HG03565 (cell line): ENCODE results near the gene SUCLA2.
"Not testable (repeated sequence)": the region's sequence is repeated elsewhere in the genome, so short reads cannot be mapped to it uniquely, and the experiment has no call there.

ENCODE experiments used
- ATAC-seq: cut with Tn5 transposase; IDR thresholded peaks from one replicate; pipeline ENCODE4 v1.9.1; 2021; ENCODE audit warnings: mild to moderate bottlenecking, moderate library complexity; ENCODE audit not compliant: unreplicated experiment

Gene SUCLA2

DNA sequence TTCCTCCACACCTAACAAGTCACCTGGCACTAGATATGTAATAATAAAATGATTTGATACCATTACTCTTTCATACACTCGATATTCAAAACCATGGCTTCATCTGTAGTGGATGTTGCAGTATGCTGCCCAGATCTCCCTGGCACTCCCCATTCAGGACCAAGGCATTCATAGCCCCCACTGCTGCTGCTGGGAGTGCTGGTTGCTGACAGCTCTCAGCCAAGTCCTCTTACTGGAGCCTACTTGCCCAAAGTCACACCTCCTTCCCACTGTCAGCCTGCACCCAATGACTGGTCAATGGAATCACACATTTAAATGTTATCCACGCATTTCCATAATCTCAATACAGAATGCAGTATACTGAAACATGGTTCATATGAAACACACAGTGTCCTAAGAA, 3.7 kb downstream of the SUCLA2 start:
- no peak for ATAC-seq

DNA sequence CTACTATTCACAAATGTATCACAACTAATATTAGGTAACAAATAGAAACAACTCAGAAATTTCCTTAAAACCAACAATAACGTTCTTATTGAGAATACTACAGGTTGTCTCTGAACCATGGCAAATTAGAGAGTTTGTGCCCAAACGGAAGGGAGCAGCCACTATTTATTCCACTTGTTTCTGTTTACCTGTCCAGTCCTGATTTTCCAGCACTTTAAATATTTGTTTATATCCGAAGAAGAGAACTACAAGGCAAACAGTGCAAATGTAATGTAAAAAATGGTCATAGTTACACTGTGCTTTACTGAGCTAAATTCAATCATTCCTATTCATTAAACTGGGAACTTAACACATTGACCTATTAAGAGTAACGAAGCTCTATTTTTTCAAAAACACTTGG, 9.2 kb downstream of the SUCLA2 start:
- no peak for ATAC-seq

DNA sequence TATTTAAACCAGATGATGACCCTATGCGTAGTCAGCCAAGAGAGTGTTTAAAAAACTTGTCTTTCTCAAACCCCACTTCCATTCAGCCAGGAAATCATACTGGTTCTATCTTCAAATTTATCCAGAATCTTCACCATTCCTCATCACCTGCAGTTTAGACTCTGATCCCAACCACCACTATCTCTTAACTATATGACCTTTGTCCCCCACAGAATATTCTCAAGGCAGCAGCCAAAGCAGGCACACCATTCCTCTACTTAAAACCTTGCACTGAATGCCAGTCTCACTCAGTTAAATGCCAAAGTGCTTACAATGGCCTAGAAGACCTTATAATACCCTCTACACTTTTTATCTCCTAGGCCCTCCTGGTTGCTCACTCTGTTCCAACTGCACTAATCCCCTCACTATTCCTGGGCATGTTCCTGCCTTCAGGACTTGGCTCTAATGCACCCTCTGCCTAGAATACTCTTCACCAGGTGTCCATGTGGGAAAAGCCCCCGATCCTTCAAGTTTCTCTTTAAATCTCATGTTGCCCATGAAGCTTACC, 10.1 kb downstream of the SUCLA2 start:
- no peak for ATAC-seq

DNA sequence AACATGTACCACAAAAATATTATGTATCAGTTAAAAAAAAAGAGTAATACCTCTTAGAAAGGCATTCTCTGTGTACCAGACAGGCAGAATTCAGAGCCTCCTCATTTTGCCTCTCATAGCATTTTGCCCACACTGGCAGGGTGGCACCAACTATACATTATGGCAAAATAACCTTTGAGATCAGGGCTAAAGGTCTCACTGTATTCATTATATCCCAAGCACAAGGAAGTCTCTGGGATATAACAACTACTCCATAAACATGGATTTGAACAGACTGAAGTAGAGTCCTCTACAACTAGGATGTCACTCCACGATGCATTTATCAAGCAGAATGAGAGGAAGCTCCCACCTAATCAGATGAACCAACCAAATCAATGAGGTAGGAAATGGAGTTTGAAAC, 10.6 kb downstream of the SUCLA2 start:
- ATAC-seq: no peak

DNA sequence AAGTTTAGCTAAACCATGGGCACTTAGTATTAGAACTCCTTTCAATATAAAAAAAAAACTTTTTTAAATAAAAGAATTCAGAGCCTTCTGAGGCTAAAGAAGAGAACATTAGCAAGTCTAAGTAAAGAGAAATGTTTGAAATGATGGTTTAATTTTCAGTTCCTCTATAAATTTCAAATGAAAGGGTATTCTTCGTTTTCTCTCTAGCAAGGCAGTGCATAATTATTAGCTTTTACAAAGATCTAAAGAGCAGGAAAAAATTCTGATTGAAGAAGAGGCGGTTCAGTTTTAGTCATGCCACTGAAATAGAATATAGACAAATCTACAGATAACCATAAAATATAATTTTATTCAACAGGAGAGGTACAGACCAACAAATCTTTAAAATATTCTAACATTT, 18.0 kb downstream of the SUCLA2 start:
- no peak for ATAC-seq

DNA sequence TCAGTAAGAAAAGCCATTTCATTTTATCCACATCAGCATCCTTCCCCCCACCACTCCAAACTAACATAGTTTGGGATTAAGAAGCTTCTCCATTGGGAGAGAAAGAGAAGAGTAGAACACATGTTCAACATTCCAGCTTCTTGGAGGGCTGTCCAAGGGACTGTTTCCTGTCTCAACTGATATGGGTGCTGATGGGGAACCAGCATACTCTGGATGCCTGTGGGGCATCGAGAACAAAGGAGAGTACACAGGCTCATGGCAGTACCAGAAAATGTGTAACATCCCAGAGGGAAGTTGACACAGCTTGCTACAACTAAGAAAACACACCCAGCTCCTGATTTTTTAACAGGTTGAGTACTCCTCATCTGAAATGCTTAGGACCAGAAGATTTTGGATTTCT, 24.7 kb downstream of the SUCLA2 start:
- ATAC-seq: no peak

DNA sequence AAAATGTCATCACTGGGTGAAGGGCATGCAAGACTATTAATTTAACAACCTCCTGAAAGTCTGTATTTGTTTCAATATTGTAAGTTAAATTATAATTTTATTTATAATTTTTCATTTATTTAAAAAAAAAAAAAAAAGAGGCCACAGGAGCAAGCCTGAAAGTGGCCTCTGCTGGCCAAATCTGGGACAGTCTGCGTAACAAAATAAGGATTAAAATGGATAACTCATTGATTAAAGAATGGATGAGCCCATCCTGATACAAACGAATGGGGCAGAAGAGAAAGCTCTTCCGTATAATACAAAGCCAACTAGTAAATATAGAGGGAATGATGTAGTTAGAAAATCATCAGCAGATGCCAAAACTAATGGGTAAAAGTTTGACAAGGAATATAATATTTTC, 36.2 kb downstream of the SUCLA2 start:
- no peak for ATAC-seq

DNA sequence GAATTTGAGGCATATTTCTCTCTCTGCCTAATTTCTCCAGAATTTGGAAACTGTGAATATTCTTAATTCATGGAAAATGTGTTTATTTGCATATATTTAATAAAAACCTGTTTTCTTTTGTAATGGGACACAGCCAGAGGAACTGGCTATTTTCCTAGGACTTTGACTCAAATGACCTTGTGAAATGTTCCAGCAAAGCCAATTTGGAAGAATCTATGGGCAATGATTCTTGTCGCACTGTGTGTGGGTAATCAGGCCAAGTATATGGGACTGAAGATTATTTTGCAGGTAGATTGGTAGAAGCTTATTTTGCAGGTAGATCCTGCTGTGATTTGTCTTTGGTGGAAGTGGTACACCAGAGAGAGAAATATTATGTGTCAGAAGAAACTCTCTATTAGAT, 38.8 kb downstream of the SUCLA2 start:
- no peak for ATAC-seq

DNA sequence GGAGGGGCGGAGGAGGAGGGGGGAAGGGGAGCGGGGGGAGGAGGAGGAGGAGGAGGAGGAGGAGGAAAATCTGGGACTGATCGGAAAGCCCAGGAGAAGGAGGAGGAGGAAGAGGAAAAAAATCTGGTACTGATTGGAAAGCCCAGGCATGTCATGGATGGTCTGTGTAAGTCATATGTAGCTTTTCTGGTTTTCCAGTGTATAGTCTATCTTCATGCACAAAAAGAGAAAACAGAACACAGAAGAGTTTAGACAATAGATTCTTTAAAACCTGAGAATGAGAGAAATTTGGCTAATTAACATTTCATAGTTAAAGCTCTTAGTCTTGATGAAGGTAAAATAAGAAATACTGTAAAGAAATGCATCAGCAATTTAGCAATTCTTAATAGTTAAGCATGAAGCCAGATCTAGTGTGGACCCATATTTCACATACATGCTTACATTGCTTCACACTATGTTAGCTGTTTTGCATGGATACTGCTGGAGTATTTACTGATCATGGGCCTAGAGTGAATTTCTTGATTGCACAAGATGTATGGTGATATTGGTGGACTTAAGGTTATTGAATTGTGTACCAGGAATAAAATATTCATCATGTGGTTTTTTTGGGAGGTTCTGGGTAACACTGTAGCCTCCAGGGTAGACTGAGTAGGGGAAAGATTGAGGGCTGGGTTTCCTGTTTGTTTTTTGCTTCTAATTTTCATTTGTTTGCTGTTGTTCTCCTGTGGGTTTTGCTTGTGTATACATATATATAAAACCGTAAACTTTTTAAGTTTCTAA, 41.4 kb downstream of the SUCLA2 start:
- ATAC-seq: no peak

DNA sequence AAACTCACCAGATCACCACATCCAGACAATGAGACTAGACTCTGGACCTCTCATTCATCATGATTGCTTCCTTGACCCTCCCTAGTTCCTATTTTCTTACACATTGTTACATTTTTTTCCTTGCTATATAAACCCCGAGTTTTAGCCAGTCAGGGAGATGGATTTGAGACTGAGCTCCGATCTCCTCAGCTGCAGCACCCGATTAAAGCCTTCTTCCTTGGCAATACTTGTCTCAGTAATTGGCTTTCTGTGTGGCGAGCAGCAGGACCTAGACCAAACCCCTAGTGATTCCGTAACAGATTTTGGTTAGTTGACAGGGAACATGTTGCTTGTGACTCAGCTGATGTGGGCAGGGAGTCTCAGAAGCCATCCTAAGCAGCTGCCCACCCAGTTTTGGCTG, 44.0 kb downstream of the SUCLA2 start:
- ATAC-seq: no peak

DNA sequence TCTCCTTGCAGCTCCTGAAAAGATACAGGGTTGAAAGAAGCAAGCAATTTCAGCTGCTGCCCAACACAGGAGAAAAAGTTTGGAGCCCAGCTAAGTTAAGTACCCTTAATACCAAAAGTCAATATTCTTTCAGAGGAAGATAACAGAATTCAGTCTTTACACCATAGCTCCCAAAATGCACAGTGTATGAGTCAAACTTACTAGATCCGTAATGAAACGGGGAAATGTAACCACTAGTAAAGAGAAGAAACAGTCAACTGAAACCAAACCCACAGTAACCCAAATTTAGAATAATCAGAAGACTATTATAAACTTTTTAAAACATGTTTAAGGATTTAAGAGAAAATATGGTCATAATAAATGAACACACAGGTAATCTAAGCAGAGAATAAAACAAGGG, 45.2 kb downstream of the SUCLA2 start:
- ATAC-seq: no peak

DNA sequence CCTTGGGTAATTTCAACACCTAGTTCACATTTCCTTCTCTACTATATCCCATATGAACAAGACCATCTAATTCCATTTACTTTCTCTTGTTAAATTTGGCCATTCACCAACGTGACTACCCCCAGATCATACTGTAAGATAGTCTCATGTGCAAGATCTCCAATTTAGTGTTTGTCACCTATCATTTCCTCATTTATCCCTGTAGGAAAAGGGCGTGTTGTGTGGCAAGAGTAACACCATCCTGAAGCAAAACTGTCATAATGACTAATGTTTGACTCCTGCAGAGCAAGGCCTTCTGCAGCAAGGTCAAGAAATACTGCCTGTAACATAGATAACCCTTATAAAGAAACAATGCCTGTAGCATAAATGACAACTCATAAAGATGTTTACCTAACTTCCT, 51.3 kb downstream of the SUCLA2 start:
- no peak for ATAC-seq

DNA sequence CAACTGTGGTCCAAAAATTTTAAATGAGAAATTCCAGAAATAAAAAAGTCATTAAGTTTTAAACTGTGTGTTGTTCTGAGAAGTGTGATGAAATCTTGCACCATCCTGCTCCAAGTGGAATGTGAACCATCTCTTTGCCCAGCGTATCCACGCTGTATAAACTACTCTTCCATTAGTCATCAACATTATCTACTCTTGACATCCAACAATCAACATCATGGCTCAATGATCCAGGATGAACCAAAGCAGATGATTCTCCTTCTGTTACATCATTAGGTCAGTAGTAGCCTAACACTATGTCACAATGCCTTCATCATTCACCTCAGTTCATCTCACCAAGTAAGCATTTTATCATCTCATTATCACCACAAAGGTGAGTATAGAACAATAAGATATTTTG, 55.3 kb downstream of the SUCLA2 start:
- no peak for ATAC-seq

DNA sequence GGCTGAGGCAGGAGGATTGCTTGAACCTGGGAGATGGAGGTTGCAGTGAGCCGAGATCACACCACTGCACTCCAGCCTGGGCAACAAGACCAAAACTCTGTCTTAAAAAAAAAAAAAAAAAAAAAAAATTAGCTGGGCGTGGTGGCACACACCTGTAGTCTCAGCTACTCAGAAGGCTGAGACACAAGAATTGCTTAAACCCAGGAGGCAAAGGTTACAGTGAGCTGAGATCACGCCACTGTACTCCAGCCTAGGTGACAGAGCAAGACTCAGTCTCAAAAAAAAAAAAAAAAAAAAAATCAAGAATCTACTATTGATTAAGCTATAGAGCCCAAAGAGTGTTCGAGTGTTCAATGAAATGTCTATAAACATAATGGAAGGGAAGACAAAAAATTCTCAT, 55.9 kb downstream of the SUCLA2 start:
- not testable (repeated sequence) for ATAC-seq

DNA sequence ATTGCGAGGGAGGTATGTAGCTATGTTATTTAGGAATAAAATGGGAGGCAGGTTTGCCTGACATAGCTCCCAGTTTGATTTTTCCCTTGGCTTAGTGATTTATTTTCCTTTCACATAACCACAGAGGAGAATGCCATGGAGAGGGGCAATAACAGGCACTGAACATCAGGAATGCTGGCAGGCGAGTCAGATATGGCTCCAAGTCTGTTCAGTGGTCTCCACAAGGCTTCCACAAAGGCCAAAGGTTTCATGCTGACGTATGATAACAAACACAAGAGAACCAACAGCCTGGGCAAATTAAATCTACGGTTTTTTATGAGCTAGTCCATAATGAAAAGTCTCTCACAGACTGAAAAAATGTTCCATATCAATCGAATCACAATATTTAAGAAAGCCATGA, 66.7 kb downstream of the SUCLA2 start:
- no peak for ATAC-seq

DNA sequence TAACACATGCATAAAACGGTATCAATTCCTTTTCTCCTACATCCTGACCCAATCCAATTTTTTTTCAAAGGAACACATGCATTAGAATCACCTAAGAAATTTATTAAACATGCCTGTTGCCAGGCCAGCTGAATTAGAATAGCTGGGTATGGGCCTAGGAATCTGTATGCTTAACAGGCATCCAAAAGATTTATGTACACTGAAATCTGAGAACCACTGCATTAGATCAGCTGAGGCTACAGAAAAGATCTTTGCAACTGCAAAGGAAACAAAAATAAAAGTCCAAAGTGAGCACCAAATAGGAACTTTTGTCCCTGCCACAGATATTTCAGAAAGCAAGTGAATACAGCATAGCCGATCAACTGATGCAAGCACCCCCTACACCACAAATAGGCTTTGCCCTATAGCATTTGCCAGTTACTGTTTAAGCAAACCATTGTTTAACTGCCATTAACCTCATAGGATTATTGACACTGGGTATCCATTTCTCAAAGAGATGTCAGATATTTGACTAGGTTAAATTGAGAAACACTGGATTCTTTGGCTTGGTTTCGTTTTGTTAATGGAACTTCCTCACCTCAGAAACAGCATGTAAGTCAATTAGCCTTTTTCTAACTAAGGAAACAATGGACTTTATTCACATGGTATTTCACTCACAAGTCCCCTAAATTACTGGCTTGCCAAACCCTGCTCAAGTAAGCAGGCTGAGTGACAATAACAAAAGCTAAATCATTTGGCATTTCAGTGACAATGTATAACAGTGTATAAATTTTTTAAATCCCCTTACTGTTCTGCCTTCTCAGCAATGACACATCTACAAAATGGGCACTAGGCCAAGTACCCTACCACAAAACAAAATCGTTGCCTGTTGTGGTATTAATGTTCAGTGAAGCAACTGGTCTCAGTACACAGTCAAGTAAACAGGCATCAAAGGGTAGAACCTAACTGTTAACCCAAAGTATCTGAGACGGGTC, 67.8 kb downstream of the SUCLA2 start:
- no peak for ATAC-seq

DNA sequence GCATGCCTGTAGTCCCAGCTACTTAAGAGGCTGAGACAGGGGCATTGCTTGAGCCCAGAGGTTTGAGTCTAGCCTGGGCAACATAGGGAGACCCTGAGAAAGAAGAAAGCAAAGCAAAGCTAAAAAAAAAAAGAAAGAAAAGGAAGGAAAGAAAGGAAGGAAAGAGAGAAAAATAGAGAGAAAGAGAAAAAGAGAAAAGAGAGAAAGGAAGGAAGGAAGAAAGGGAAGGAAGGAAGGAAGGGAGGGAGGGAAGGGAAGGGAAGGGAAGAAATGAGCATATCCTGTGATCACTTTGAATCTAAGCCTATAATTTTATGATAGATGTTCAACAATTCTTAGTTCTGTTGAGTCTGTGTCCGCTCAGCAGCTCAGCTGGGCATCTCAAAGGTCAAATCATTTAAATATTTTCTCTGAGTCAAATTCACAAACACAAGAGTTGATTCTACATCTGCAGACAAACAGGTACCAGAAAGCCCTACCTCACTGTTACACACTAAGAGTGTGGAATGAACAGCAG, 70.4 kb downstream of the SUCLA2 start:
- no peak for ATAC-seq

DNA sequence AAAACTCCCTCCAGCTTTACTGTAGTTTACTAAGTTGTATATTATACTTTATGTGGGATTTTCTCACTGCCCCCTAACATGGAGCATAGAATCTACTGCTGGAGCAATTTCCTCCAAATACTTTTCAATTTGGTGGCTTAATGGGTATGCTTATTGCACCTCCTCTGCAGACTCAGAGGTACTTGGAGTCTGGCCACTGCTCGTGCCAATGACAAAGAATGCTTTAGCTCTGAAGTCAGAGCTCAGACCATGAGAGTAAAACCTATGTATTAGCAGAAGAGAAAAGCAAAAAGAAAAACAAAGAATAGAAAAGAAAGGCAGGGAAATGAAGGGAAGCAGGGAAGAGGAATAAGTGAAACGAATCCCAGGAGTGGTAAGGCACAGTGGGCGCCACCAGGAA, 71.9 kb downstream of the SUCLA2 start:
- ATAC-seq: no peak

DNA sequence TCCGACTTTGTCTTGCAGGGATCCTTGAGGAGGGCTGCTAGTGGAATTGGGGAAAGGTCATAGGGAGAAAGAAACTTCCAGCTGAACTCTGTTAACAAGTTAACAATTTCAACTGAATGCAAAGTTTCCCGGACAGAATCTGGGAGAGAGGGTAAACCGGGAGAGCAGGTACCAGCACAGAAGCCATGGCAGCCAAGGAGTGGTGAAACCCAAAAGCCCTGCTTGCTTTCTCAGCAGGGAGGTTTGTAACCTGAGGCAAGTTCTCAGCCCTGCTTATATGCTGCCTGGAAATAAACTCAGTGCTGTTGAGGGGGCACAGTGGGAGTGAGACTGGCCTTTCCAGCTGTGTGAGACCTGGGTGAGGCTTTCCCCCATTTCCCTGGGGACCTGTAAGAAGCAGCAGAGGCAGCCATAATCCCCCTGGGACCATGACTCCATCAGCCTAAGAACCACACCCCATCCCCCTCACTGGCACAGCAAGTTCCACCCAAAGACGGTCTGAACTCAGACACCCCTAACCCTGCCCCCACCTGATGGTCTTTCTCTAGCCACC, 84.0 kb downstream of the SUCLA2 start:
- ATAC-seq: no peak

DNA sequence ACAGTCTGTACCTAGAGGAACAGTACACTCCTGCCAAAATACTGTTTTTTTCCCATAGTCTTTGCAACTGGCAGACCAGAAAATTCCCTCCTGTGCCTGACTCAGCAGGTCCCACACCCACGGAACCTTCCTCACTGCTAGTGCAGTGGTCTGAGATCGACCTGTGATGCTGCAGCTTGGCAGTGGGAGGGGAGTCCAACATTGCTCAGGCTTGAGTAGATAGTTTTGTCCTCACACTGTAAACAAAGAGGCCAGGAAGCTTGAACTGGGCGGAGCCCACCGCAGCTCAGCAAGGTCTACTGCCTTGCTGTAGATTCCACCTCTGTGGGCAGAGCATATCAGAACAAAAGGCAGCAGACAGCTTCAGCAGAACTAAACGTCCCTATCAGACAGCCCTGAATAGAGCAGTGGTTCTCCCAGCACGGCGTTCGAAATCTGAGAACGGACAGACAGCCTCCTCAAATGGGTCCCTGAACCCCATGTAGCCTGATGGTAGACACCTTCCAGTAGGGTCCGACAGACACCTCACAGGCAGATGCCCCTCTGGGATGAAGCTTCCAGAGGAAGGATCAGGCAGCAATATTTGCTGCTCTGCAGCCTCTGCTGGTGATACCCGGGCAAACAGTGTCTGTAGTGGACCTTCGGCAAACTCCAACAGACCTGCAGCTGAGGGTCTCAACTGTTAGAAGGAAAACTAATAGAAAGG, 92.7 kb downstream of the SUCLA2 start:
- no peak for ATAC-seq

DNA sequence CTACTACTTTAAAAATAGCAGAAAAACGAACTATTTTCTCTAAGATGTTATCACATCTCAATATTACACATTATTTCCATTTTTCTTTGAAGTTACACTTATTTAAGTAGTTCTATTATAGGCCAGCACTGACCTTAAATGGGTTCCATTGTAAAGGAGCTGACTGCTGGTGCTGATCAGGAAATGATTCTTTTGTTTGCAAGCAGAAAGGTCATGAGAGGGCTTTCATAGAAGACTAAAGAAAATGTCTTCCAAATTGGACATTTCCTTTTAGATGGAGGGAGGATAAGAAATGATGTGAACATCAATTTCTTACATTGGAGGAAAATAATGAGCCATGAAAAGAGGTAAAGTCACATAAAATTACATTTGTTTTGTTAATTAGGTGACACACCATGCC, 96.2 kb downstream of the SUCLA2 start:
- no peak for ATAC-seq
